OCI-LY3 (cell line): ENCODE results near the gene CLCN4.

Experiments
- EZH2phosphoT487 ChIP-seq: fragments of 200-600 bp; shearing (Covaris generic); IDR thresholded peaks from 2 replicates; pipeline ENCODE4 v1.6.1; 2018; ENCODE audit warnings: antibody characterized with exemption, mixed run types, low read depth
- TF ChIP-seq, protein P1 (sequence below): fragments of 200-600, 300-600 bp; sonication (generic); IDR thresholded peaks from 2 replicates; pipeline ENCODE4 v1.5.1; 2014; ENCODE audit warnings: antibody characterized with exemption, low read length, low read depth

DNA sequence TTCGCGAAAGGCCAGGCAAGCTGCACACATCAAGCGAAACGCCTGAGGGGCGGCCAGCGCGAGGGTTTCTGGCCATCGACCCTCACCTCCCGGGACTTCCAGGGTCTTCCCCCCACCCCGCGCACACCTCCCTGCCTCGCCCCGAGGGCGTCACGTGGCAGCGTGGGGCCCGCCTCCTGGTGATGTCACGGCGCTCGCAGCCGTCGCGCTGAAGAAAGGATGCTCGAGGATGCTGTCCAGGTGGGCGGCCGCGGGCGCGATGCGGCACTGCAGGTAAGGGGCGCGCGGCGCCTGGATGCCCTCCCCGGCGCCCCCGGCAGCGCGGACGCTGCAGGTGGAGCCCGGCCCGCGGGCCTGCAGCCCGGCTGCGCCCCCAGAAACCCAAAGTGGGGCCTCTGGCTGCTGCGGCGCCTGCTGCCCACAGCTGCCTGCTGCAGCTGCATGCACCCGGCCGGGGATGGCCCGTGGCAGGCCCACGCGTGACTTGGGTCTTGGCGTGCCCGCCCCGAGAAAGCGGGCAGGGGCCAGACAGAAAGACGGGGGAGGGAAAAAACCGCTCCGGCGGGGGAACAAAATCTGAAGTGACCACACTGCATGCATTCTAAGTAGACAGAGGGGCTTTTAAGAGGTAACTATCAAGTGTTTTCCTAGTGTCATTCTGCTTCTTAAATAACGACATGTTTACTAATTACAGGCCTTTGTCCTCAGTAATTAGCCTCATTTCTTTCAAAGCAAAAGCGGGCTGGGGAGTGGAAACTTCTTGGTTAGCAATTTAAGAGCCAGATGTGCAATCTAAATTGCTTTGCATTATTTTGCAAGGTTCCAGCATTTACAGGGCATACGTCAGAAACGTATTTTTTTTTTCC lies 1.7 kb downstream of the CLCN4 start:
- TF ChIP-seq, protein P1, sequence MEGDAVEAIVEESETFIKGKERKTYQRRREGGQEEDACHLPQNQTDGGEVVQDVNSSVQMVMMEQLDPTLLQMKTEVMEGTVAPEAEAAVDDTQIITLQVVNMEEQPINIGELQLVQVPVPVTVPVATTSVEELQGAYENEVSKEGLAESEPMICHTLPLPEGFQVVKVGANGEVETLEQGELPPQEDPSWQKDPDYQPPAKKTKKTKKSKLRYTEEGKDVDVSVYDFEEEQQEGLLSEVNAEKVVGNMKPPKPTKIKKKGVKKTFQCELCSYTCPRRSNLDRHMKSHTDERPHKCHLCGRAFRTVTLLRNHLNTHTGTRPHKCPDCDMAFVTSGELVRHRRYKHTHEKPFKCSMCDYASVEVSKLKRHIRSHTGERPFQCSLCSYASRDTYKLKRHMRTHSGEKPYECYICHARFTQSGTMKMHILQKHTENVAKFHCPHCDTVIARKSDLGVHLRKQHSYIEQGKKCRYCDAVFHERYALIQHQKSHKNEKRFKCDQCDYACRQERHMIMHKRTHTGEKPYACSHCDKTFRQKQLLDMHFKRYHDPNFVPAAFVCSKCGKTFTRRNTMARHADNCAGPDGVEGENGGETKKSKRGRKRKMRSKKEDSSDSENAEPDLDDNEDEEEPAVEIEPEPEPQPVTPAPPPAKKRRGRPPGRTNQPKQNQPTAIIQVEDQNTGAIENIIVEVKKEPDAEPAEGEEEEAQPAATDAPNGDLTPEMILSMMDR = no peak
- TF ChIP-seq EZH2phosphoT487 = no peak
